ENCODE measurements around the gene SYT1.

The SYT1 gene

DNA sequence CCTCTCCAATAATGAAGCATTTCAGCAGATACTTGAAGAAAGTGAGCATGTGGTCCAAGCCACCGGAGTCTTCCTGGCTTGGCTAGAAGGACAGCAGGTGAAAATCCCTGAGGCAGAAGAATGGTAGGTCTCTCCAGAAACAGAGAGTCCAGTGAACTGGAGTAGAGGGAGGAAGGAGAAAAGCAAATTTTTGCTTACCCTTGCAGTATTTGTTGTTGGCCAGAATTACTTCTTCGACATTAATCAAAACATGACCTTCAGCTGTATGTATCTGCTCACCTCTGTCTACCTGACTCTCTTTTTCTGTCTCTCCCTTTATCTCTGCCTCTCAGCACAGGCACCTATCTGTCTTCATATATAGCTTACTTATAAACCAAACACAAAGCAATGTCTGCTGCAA is 208.9 kb downstream of the SYT1 start:
- no peak overlapping the region for H3K27ac Mint-ChIP-seq
- H3K4me1 Mint-ChIP-seq, result no peaks in the 10 kb centered on the region
- no peaks in the 10 kb centered on the region for H3K27me3 Mint-ChIP-seq
- H3K36me3 Mint-ChIP-seq, result no peaks in the 10 kb centered on the region
- CTCF ChIA-PET, result no interaction called here
- DNase-seq, result no peak
- no peak overlapping the region for H3K4me3 Mint-ChIP-seq
- H3K9me3 Mint-ChIP-seq, result peaks cover 7% of the 10 kb centered on the region

- no peak for DNase-seq
- H3K27ac Mint-ChIP-seq, result no peak overlapping the region
- no peaks in the 10 kb centered on the region for H3K36me3 Mint-ChIP-seq
- H3K9me3 Mint-ChIP-seq, result no peaks in the 10 kb centered on the region
- H3K4me3 Mint-ChIP-seq, result no peak overlapping the region
- CTCF ChIA-PET, result no interaction called here
- no peaks in the 10 kb centered on the region for H3K27me3 Mint-ChIP-seq
- no peaks in the 10 kb centered on the region for H3K4me1 Mint-ChIP-seq
These were observed 218.0 kb downstream of the SYT1 start for GRCh38 chr12:79082595-79082994.

- no peaks in the 10 kb centered on the region for H3K9me3 Mint-ChIP-seq
- H3K4me1 Mint-ChIP-seq, result no peaks in the 10 kb centered on the region
- no peaks in the 10 kb centered on the region for H3K27me3 Mint-ChIP-seq
- no peaks in the 10 kb centered on the region for H3K36me3 Mint-ChIP-seq
- H3K4me3 Mint-ChIP-seq, result no peak overlapping the region
- H3K27ac Mint-ChIP-seq, result no peak overlapping the region
- CTCF ChIA-PET, result no interaction called here
- DNase-seq, result no peak
These were observed 218.6 kb downstream of the SYT1 start for GRCh38 chr12:79083181-79083580.

GRCh38 chr12:79085106-79085682 is 220.6 kb downstream of the SYT1 start:
- CTCF ChIA-PET, result no interaction called here
- no peak for DNase-seq
- Mint-ChIP-seq H3K36me3 (no peaks in the 10 kb centered on the region), H3K27ac (no peak overlapping the region), H3K4me1 (no peaks in the 10 kb centered on the region), H3K4me3 (no peak overlapping the region), H3K27me3 (no peaks in the 10 kb centered on the region), H3K9me3 (peaks cover 4% of the 10 kb centered on the region)

GRCh38 chr12:79086541-79087296 is 222.1 kb downstream of the SYT1 start:
- Mint-ChIP-seq H3K27me3 (no peaks in the 10 kb centered on the region), H3K9me3 (peaks cover 4% of the 10 kb centered on the region), H3K4me3 (no peak overlapping the region), H3K27ac (no peak overlapping the region), H3K36me3 (no peaks in the 10 kb centered on the region), H3K4me1 (no peaks in the 10 kb centered on the region)
- no peak for DNase-seq
- CTCF ChIA-PET, result no interaction called here

- Mint-ChIP-seq H3K36me3 (no peaks in the 10 kb centered on the region), H3K4me1 (no peaks in the 10 kb centered on the region), H3K27ac (no peak overlapping the region), H3K9me3 (no peaks in the 10 kb centered on the region), H3K4me3 (no peak overlapping the region), H3K27me3 (no peaks in the 10 kb centered on the region)
- CTCF ChIA-PET, result no interaction called here
- DNase-seq, result no peak
These were observed 234.0 kb downstream of the SYT1 start for GRCh38 chr12:79098530-79098929.

DNA sequence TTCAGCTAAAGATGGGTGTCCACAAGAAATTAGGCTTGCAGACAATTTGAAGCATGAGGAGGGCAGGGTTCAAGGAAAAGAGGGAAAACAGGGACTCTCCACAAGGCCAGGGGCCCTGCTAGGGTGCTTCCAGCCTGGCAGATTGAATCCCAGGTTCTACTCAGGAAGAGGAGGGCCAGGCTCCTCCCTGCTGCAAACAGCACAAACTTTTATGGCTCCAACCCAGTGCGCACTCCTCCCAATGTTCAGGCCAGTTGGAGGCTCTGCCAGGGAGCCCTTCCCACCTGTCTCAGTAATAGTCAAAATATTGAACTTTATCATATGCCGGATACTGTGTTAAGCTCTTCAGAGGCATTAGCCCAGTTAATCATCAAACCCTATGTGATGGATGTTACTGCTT is 244.4 kb downstream of the SYT1 start:
- Mint-ChIP-seq H3K36me3 (no peaks in the 10 kb centered on the region), H3K27me3 (no peaks in the 10 kb centered on the region), H3K27ac (no peak overlapping the region), H3K4me3 (no peak overlapping the region), H3K9me3 (no peaks in the 10 kb centered on the region), H3K4me1 (no peaks in the 10 kb centered on the region)
- CTCF ChIA-PET, result no interaction called here
- DNase-seq, result no peak

GRCh38 chr12:79114896-79115295 is 250.3 kb downstream of the SYT1 start:
- Mint-ChIP-seq H3K9me3 (no peaks in the 10 kb centered on the region), H3K27ac (no peak overlapping the region), H3K27me3 (no peaks in the 10 kb centered on the region), H3K4me3 (no peak overlapping the region), H3K36me3 (no peaks in the 10 kb centered on the region), H3K4me1 (no peaks in the 10 kb centered on the region)
- DNase-seq, result no peak
- CTCF ChIA-PET, result no interaction called here

DNA sequence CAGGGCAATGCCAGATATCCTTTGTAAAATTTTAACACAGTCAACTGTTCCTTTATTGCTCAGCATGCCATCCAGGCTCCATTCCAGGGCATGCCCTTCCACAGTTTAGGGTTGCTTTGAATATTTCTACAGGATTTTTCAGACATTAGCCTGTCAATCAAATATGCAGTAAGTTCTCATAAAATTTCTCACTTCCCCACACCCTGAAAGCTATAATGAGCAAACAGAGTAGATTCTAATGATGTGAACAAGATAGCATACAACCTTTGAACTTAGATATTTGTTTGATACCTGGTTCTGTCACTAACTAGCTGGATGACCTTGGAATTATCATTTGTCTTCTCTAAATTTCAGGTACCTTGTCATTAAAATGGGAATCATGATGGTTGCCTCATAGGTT is 251.2 kb downstream of the SYT1 start:
- H3K4me3 Mint-ChIP-seq, result no peak overlapping the region
- CTCF ChIA-PET, result no interaction called here
- H3K4me1 Mint-ChIP-seq, result no peaks in the 10 kb centered on the region
- no peaks in the 10 kb centered on the region for H3K27me3 Mint-ChIP-seq
- DNase-seq, result no peak
- no peaks in the 10 kb centered on the region for H3K36me3 Mint-ChIP-seq
- H3K27ac Mint-ChIP-seq, result no peak overlapping the region
- H3K9me3 Mint-ChIP-seq, result no peaks in the 10 kb centered on the region

GRCh38 chr12:79119796-79120195 is 255.2 kb downstream of the SYT1 start:
- CTCF ChIA-PET, result no interaction called here
- Mint-ChIP-seq H3K4me3 (no peak overlapping the region), H3K27ac (no peak overlapping the region), H3K27me3 (no peaks in the 10 kb centered on the region), H3K36me3 (no peaks in the 10 kb centered on the region), H3K9me3 (no peaks in the 10 kb centered on the region), H3K4me1 (no peaks in the 10 kb centered on the region)
- DNase-seq, result no peak

- Mint-ChIP-seq H3K27me3 (no peaks in the 10 kb centered on the region), H3K4me3 (no peak overlapping the region), H3K9me3 (peaks cover 2% of the 10 kb centered on the region), H3K4me1 (no peaks in the 10 kb centered on the region), H3K27ac (no peak overlapping the region), H3K36me3 (no peaks in the 10 kb centered on the region)
- CTCF ChIA-PET, result no interaction called here
- DNase-seq, result no peak
These were observed 256.9 kb downstream of the SYT1 start for GRCh38 chr12:79121486-79121885.

DNA sequence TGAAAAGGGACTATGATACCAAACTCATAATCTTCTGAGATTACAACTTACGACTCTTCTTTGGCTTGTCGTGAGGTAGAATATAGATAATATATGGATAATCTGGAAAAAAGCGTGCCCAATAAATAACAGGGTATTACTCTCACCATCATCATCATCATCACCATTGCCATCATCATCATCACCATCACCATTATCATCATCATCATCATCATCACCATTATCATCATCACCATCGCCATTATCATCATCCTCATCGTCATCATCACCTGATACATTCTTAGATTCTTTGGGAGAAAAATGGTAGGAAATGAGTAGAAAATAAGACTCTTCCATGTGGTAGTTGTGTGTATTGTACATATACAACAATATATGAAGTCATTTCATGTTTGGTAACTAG is 259.8 kb downstream of the SYT1 start:
- Mint-ChIP-seq H3K4me1 (no peaks in the 10 kb centered on the region), H3K9me3 (peaks cover 3% of the 10 kb centered on the region), H3K27me3 (no peaks in the 10 kb centered on the region), H3K27ac (no peak overlapping the region), H3K36me3 (no peaks in the 10 kb centered on the region), H3K4me3 (no peak overlapping the region)
- CTCF ChIA-PET, result no interaction called here
- no peak for DNase-seq

- no peak overlapping the region for H3K27ac Mint-ChIP-seq
- no peaks in the 10 kb centered on the region for H3K27me3 Mint-ChIP-seq
- H3K9me3 Mint-ChIP-seq, result peaks cover 3% of the 10 kb centered on the region
- no peaks in the 10 kb centered on the region for H3K36me3 Mint-ChIP-seq
- CTCF ChIA-PET, result no interaction called here
- no peak for DNase-seq
- H3K4me1 Mint-ChIP-seq, result no peaks in the 10 kb centered on the region
- no peak overlapping the region for H3K4me3 Mint-ChIP-seq
These were observed 260.8 kb downstream of the SYT1 start for GRCh38 chr12:79125358-79125757.

DNA sequence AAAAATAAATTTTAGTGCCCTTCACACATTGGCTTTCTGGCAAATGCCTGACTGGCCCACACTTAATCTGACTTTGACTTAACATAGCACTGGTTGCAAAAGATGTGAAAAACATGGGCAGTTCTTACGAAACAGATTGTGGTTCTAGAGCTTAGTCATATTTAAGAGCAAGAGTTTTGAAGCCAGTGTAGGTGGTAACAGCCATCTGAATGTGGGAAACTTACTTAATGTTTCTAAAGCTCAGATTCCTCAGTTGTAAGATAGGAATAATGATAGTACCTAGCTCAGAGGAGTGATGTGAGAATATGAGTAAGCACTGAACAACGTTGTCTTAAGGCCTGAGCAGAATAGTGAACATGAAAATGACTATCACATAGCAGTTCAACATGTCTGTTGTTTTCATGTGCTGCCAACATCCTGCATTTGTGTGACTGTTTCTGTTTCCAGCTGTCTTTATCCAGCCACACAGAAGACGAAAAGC is 262.7 kb downstream of the SYT1 start:
- no peaks in the 10 kb centered on the region for H3K36me3 Mint-ChIP-seq
- H3K4me3 Mint-ChIP-seq, result no peak overlapping the region
- CTCF ChIA-PET, result no interaction called here
- no peaks in the 10 kb centered on the region for H3K4me1 Mint-ChIP-seq
- H3K9me3 Mint-ChIP-seq, result peaks cover 6% of the 10 kb centered on the region
- no peak for DNase-seq
- H3K27me3 Mint-ChIP-seq, result no peaks in the 10 kb centered on the region
- H3K27ac Mint-ChIP-seq, result no peak overlapping the region

DNA sequence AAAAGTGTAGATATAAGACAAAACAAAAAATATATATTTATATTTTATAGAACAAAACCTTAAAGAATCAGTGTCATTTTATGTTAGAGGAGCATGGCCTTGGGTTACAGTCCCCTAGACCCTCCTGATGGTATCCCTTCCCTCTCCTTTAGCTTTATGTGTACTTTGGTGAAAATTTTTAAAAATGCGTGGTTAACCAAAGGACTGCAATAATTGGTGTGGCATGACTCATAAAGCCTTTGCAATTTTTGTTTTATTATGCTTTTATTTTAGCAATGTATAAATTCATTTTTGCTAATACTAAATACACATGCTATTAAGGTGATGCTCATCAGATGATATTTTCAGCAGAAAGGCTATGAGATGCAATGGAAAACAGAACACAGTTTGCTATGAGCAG is 264.4 kb downstream of the SYT1 start:
- H3K36me3 Mint-ChIP-seq, result no peaks in the 10 kb centered on the region
- CTCF ChIA-PET, result no interaction called here
- H3K9me3 Mint-ChIP-seq, result peaks cover 11% of the 10 kb centered on the region
- H3K4me1 Mint-ChIP-seq, result no peaks in the 10 kb centered on the region
- H3K27ac Mint-ChIP-seq, result no peak overlapping the region
- no peak overlapping the region for H3K4me3 Mint-ChIP-seq
- no peak for DNase-seq
- H3K27me3 Mint-ChIP-seq, result no peaks in the 10 kb centered on the region
